ENCODE measurements around the gene SLC7A14. TPM values are rescaled to one million over a fixed set of nuclear protein-coding genes. Genes with fewer than 3 reads are reported as not detected.

SLC7A14 gene
- total RNA-seq, 1 experiment from 2014 or later, result not detected

DNA sequence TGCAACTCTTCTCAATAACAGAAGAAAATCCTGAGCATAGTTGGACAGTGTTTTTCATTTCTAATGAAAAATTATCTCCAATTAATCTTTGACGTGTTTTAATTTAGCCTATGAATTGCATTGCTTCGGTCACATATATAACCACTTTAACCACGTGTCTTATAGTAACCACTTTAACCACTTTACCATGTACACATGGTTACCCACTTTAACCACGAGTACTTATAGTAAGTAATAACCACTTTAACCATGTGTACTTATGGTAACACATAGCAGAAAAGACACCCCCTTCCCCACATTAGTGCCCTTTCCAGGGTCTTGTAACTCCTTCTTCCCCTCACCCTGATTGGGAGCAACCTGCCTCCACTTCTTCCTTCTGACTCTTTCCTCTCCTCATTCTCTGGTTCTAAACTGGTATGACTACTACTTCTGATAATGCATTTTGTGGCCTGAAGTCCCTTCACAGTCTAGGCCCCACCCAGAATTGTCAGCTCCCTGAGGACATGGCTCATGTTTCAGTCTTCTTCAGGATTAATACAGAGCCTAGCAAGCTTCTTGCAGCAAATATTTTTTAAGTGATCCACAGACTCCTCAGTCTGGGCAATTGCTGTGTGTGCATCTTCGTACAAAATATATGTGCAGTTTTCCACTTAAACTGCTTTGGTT lies 25.0 kb downstream of the SLC7A14 start:
- ChIA-PET POLR2A (no interaction called here), RAD21 (ENCODE audit: low non-redundant PET in 1 of 2, low total read pairs in 2 of 2, uncharacterized antibody in 2 of 2, unreplicated experiment in 2 of 2) (no interaction called here)
- TF ChIP-seq EZH2 (IDR thresholded peaks at IDR 0.05) (no peak), SIN3A (IDR thresholded peaks at IDR 0.05; ENCODE audit: low read depth) (no peak), FOSL1 (IDR thresholded peaks at IDR 0.05; ENCODE audit: low read depth) (no peak), RAD21 (IDR thresholded peaks at IDR 0.05; ENCODE audit: low read depth) (no peak), TCF7L2 (IDR thresholded peaks at IDR 0.05; ENCODE audit: borderline replicate concordance, extremely low read depth, insufficient read depth, insufficient read length) (no peak)

GRCh38 chr3:170560296-170560695 lies 25.6 kb downstream of the SLC7A14 start:
- intact Hi-C loops (cut with micrococcal nuclease), result no loop called here
- H3K4me3 ChIP-seq (replicated peaks in 1 of 2; ENCODE audit: low read depth in 1 of 2, low read length in 2 of 2), result no peak overlapping the region
- TF ChIP-seq TCF7L2 (IDR thresholded peaks at IDR 0.05; ENCODE audit: borderline replicate concordance, extremely low read depth, insufficient read depth, insufficient read length) (no peak), RAD21 (IDR thresholded peaks at IDR 0.05; ENCODE audit: low read depth) (no peak), SRF (IDR thresholded peaks at IDR 0.05; ENCODE audit: low read depth) (no peak), ZNF274 (IDR thresholded peaks at IDR 0.05; ENCODE audit: low read depth, low read length) (no peak), FOSL1 (IDR thresholded peaks at IDR 0.05; ENCODE audit: low read depth) (no peak), CEBPB (IDR thresholded peaks at IDR 0.05; ENCODE audit: low read depth) (no peak), YY1 (IDR thresholded peaks at IDR 0.05; ENCODE audit: extremely low read depth, insufficient replicate concordance, low read depth, low read length) (no peak), EZH2 (IDR thresholded peaks at IDR 0.05) (no peak), ELF1 (IDR thresholded peaks at IDR 0.05; ENCODE audit: borderline replicate concordance, low read depth) (no peak), JUND (IDR thresholded peaks at IDR 0.05) (no peak), CBX3 (IDR thresholded peaks at IDR 0.05; ENCODE audit: low read depth) (no peak), SP1 (IDR thresholded peaks at IDR 0.05; ENCODE audit: low read depth) (no peak), ZBTB33 (IDR thresholded peaks at IDR 0.05; ENCODE audit: extremely low read depth, insufficient replicate concordance, low read length) (no peak), EZH2phosphoT487 (IDR thresholded peaks at IDR 0.05; ENCODE audit: borderline replicate concordance) (no peak), EGR1 (IDR thresholded peaks at IDR 0.05; ENCODE audit: low read depth) (no peak), POLR2A (IDR thresholded peaks at IDR 0.05; ENCODE audit: borderline replicate concordance, extremely low read depth, insufficient read depth, insufficient read length) (no peak)
- no peak overlapping the region for H2AFZ ChIP-seq (ENCODE audit: low read depth, low read length, poor library complexity, severe bottlenecking)
- no TSS peak for BruUV-seq (replicated peaks)
- no peaks in the 10 kb centered on the region for H4K20me1 ChIP-seq (ENCODE audit: insufficient read depth)
- no peaks in the 10 kb centered on the region for H3K27me3 ChIP-seq (ENCODE audit: insufficient read depth, low read length)
- H3K36me3 ChIP-seq (ENCODE audit: control insufficient read depth in 1 of 2, insufficient read depth in 2 of 2, low read length in 2 of 2), result no peaks in the 10 kb centered on the region
- no peak overlapping the region for H3K4me2 ChIP-seq (ENCODE audit: low read length)
- ATAC-seq (no peak), DNase-seq (ENCODE audit: low read depth, low spot score) (no peak)
- no peaks in the 10 kb centered on the region for H3K4me1 ChIP-seq (ENCODE audit: control insufficient read depth in 1 of 2, insufficient read depth in 2 of 2, low read length in 2 of 2)
- no peaks in the 10 kb centered on the region for H3K9me3 ChIP-seq (ENCODE audit: control insufficient read depth in 1 of 2, insufficient read depth in 1 of 2, low read depth in 1 of 2, low read length in 2 of 2)
- H3K9ac ChIP-seq (ENCODE audit: low read length), result no peak overlapping the region
- ChIA-PET RAD21 (ENCODE audit: low non-redundant PET in 1 of 2, low total read pairs in 2 of 2, uncharacterized antibody in 2 of 2, unreplicated experiment in 2 of 2) (no interaction called here), POLR2A (no interaction called here), CTCF (no interaction called here)
- H3K9me2 ChIP-seq (ENCODE audit: insufficient read depth), result no peaks in the 10 kb centered on the region
- H3K27ac ChIP-seq (ENCODE audit: low read depth, low read length), result no peak overlapping the region
- no peaks in the 10 kb centered on the region for H3K79me2 ChIP-seq (ENCODE audit: insufficient read depth, low read length)

More for the DNA sequence above, 25.0 kb downstream of the SLC7A14 start:
- H3K4me3 ChIP-seq (replicated peaks in 1 of 2; ENCODE audit: low read depth in 1 of 2, low read length in 2 of 2), result no peak overlapping the region
- no peak for ATAC-seq
- no TSS peak for BruUV-seq (replicated peaks)
- H3K27me3 ChIP-seq (ENCODE audit: insufficient read depth, low read length), result no peaks in the 10 kb centered on the region
- H3K9me3 ChIP-seq (ENCODE audit: control insufficient read depth in 1 of 2, insufficient read depth in 1 of 2, low read depth in 1 of 2, low read length in 2 of 2), result no peaks in the 10 kb centered on the region
- no peak overlapping the region for H3K4me2 ChIP-seq (ENCODE audit: low read length)
- CTCF ChIA-PET, result no interaction called here
- H3K79me2 ChIP-seq (ENCODE audit: insufficient read depth, low read length), result no peaks in the 10 kb centered on the region
- H4K20me1 ChIP-seq (ENCODE audit: insufficient read depth), result no peaks in the 10 kb centered on the region
- intact Hi-C loops (cut with micrococcal nuclease), result no loop called here
- H3K36me3 ChIP-seq (ENCODE audit: control insufficient read depth in 1 of 2, insufficient read depth in 2 of 2, low read length in 2 of 2), result no peaks in the 10 kb centered on the region
- H3K27ac ChIP-seq (ENCODE audit: low read depth, low read length), result no peak overlapping the region
- no peaks in the 10 kb centered on the region for H3K4me1 ChIP-seq (ENCODE audit: control insufficient read depth in 1 of 2, insufficient read depth in 2 of 2, low read length in 2 of 2)
- H3K9me2 ChIP-seq (ENCODE audit: insufficient read depth), result no peaks in the 10 kb centered on the region
- H3K9ac ChIP-seq (ENCODE audit: low read length), result no peak overlapping the region
- no peak overlapping the region for H2AFZ ChIP-seq (ENCODE audit: low read depth, low read length, poor library complexity, severe bottlenecking)
- DNase-seq (ENCODE audit: low read depth, low spot score), result no peak
